Loucy (cell line): ENCODE data around the gene CLMP.

Experiments used
- CTCF ChIP-seq: fragments of 200-600 bp; sonication (generic); conservative IDR thresholded peaks from 2 replicates; pipeline ENCODE4 v1.5.1; 2014; ENCODE audit warnings: mild to moderate bottlenecking, antibody characterized with exemption, low read length
- EZH2phosphoT487 ChIP-seq: fragments of 200-600 bp; IDR thresholded peaks from 2 replicates; pipeline ENCODE4 v1.6.1; 2018; ENCODE audit warnings: antibody characterized with exemption, mild to moderate bottlenecking, moderate library complexity, borderline replicate concordance

- no peak for TF ChIP-seq CTCF
- TF ChIP-seq EZH2phosphoT487 = no peak
Measured at GRCh38 chr11:123093739-123094138, 101.3 kb downstream of the CLMP start.
